Endodermal cell (in vitro differentiated cells): ENCODE data around the gene IRF2BP2. TPM values are rescaled to one million over a fixed set of nuclear protein-coding genes. Genes with fewer than 3 reads are reported as not detected.

Source experiments
- DNase-seq: peaks from one replicate; pipeline ENCODE4 v3.0.0-alpha.2; 2017
- H3K27ac ChIP-seq: 2 replicates; pipeline ENCODE4 v1.5.1; 2013; ENCODE audit warnings: mild to moderate bottlenecking, low read depth, low read length, moderate library complexity
- H3K27me3 ChIP-seq: 2 replicates; pipeline ENCODE4 v1.6.1; 2013; ENCODE audit warnings: mild to moderate bottlenecking, low read length, moderate library complexity; ENCODE audit not compliant: insufficient read depth, control insufficient read depth, poor library complexity, severe bottlenecking
- H3K36me3 ChIP-seq: 2 replicates; pipeline ENCODE4 v1.7.0; 2013; ENCODE audit warnings: mild to moderate bottlenecking, low read length, moderate library complexity; ENCODE audit not compliant: control insufficient read depth, insufficient read depth
- H3K4me1 ChIP-seq: one replicate; pipeline ENCODE4 v1.7.0; 2013; ENCODE audit warnings: low read length; ENCODE audit not compliant: control insufficient read depth, insufficient read depth
- H3K4me3 ChIP-seq: 2 replicates; pipeline ENCODE4 v1.5.1; 2013; ENCODE audit warnings: mild to moderate bottlenecking, low read length, moderate library complexity
- H3K9ac ChIP-seq: 2 replicates; pipeline ENCODE4 v1.6.1; 2013; ENCODE audit warnings: mild to moderate bottlenecking, low read length, moderate library complexity; ENCODE audit not compliant: poor library complexity, severe bottlenecking; ENCODE audit errors: extremely low read depth
- H3K9me3 ChIP-seq: 2 replicates; pipeline ENCODE4 v1.6.1; 2013; ENCODE audit warnings: mild to moderate bottlenecking, low read length, moderate library complexity; ENCODE audit not compliant: control insufficient read depth
- H3K27ac Mint-ChIP-seq: 2 replicates; pipeline ENCODE4 v1.8.0; 2020; ENCODE audit warnings: mixed read lengths
- H3K27me3 Mint-ChIP-seq: 2 replicates; pipeline ENCODE4 v1.8.0; 2021; ENCODE audit warnings: mild to moderate bottlenecking, mixed read lengths; ENCODE audit not compliant: insufficient read depth
- H3K36me3 Mint-ChIP-seq: 2 replicates; pipeline ENCODE4 v1.8.0; 2020; ENCODE audit warnings: low read depth, mixed read lengths
- H3K4me1 Mint-ChIP-seq: 2 replicates; pipeline ENCODE4 v1.8.0; 2020; ENCODE audit warnings: mixed read lengths
- H3K4me3 Mint-ChIP-seq: 2 replicates; pipeline ENCODE4 v1.8.0; 2020; ENCODE audit warnings: mild to moderate bottlenecking, moderate library complexity, mixed read lengths
- H3K9me3 Mint-ChIP-seq: 2 replicates; pipeline ENCODE4 v1.8.0; 2020; ENCODE audit warnings: mild to moderate bottlenecking, mixed read lengths
- WGBS, 2 experiments: methylation state at CpG; one replicate each; pipeline versions ENCODE4 v1.1.5 to v1.1.7; 2013; ENCODE audit warnings: missing lambda C conversion rate in 2 of 2, mixed read lengths in 1 of 2; ENCODE audit not compliant: insufficient coverage in 1 of 2, insufficient read length in 1 of 2; 5-methylcytosine and 5-hydroxymethylcytosine counted together
- total RNA-seq, 2 donors: library from RNA; stranded (reverse); fragmentation: NEBNext Ultra II Directional in 1 of 2; extraction: Animal tissue kit (Norgen Biotek cat#: 25700) in 1 of 2; gene quantifications; 2 replicates in 1 of 2; 3 replicates in 1 of 2; pipeline ENCODE4 v1.2.1, GENCODE V29; 2021
- TF ChIP-seq, protein P1 (sequence below): fragments of 200-600 bp; sonication (generic); conservative IDR thresholded peaks from 2 replicates; pipeline ENCODE4 v1.5.0; 2021; ENCODE audit warnings: antibody characterized with exemption, mild to moderate bottlenecking

IRF2BP2 gene
- total RNA-seq, 2 donors from 2014 or later: 41.6 to 45.7 TPM

DNA sequence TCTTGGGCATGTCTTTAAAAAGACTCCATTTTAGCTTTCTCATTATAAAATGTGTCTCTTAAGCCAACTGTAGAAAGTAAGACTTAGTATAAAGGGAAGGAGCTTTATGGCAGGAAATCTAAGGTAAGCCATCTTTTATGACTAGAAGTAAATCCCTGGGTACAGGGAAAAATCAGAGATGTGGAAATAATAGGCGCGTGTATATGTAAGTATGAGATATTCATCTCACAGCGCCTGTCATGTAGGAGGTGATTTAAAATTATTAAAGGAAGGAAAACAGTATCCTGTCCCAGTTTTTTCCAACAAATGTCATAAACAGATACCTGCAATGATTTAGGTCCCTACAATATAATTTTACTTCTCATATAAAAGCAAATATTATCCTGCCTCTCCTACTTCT is 35.0 kb upstream of the IRF2BP2 start:
- Mint-ChIP-seq H3K27me3 (no peaks in the 10 kb centered on the region), H3K27ac (no peak overlapping the region), H3K4me1 (peaks cover 5% of the 10 kb centered on the region), H3K36me3 (no peaks in the 10 kb centered on the region), H3K4me3 (no peak overlapping the region), H3K9me3 (peaks cover 6% of the 10 kb centered on the region)
- WGBS, 2 experiments: 97 to 100% methylated on average over 1 to 3 of the region's 3 CpGs
- Histone ChIP-seq H3K4me1 (peaks cover 5% of the 10 kb centered on the region), H3K27ac (no peak overlapping the region), H3K9me3 (peaks cover 8% of the 10 kb centered on the region), H3K4me3 (no peak overlapping the region), H3K36me3 (no peaks in the 10 kb centered on the region), H3K9ac (no peak overlapping the region), H3K27me3 (no peaks in the 10 kb centered on the region)
- DNase-seq: no peak
- TF ChIP-seq, protein P1, sequence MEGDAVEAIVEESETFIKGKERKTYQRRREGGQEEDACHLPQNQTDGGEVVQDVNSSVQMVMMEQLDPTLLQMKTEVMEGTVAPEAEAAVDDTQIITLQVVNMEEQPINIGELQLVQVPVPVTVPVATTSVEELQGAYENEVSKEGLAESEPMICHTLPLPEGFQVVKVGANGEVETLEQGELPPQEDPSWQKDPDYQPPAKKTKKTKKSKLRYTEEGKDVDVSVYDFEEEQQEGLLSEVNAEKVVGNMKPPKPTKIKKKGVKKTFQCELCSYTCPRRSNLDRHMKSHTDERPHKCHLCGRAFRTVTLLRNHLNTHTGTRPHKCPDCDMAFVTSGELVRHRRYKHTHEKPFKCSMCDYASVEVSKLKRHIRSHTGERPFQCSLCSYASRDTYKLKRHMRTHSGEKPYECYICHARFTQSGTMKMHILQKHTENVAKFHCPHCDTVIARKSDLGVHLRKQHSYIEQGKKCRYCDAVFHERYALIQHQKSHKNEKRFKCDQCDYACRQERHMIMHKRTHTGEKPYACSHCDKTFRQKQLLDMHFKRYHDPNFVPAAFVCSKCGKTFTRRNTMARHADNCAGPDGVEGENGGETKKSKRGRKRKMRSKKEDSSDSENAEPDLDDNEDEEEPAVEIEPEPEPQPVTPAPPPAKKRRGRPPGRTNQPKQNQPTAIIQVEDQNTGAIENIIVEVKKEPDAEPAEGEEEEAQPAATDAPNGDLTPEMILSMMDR: no peak

DNA sequence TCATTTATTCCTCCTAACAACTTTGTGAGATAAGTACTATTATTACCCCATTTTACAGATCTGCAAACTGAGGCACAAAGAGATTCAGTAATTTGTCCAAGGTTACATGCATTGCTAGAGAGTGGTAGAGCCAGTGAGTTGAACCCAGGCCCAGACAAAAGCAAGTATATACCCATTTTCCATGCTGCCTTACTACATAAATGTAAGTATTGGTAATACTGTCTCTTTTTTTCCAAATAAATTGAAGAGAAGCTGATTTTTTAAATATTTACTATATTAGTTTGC is 33.8 kb upstream of the IRF2BP2 start:
- no peaks in the 10 kb centered on the region for H3K36me3 Mint-ChIP-seq
- DNase-seq: no peak
- no peak overlapping the region for H3K4me3 Mint-ChIP-seq
- no peak overlapping the region for H3K27ac Mint-ChIP-seq
- no peaks in the 10 kb centered on the region for H3K27me3 Mint-ChIP-seq
- H3K36me3 ChIP-seq: no peaks in the 10 kb centered on the region
- H3K4me3 ChIP-seq: no peak overlapping the region
- H3K9me3 ChIP-seq: peaks cover 8% of the 10 kb centered on the region
- H3K4me1 Mint-ChIP-seq: peaks cover 5% of the 10 kb centered on the region
- H3K27ac ChIP-seq: no peak overlapping the region
- H3K9me3 Mint-ChIP-seq: peaks cover 6% of the 10 kb centered on the region
- no peaks in the 10 kb centered on the region for H3K27me3 ChIP-seq
- TF ChIP-seq, protein P1: no peak
- H3K4me1 ChIP-seq: peaks cover 5% of the 10 kb centered on the region
- H3K9ac ChIP-seq: no peak overlapping the region

DNA sequence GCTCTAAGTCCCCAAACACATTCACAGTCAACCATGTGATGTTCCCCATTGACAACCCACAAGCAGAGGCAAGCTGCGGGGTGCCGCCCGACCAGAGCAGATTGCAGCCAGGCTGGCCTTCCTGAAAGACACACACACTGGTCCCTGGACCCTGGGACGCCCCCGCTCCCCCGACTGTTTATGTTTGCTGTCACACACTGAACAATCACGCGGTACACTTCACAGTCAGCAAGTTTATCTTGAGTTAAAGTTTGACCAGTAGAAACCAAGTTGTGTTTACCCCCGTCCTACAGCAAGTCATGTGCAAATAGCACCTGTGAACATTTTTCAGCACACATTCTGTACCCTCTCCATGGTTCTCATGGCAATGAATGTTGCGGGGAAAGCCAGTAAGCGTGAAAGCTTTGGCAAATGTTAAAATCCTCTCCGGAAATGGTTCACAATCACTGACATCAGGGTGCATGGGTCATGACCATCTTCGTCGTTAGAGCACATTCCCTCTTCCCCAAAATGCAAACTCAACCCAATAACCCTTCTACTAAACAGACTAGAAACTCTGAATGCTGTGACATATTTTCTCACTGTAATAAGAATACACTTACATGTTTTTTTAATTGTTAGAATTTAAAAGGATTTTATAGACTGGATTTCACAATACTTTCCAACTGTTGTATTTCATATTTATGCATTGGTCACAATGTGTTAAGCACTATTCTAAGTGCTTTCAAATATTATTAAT is 33.3 kb upstream of the IRF2BP2 start:
- Mint-ChIP-seq H3K4me3 (no peak overlapping the region), H3K9me3 (peaks cover 6% of the 10 kb centered on the region), H3K27me3 (no peaks in the 10 kb centered on the region), H3K36me3 (no peaks in the 10 kb centered on the region), H3K27ac (no peak overlapping the region), H3K4me1 (peaks cover 5% of the 10 kb centered on the region)
- TF ChIP-seq, protein P1: no peak
- H3K27ac ChIP-seq: no peak overlapping the region
- 85 to 90% methylated on average over 14 of the region's 14 CpGs for WGBS, 2 experiments
- peaks cover 8% of the 10 kb centered on the region for H3K9me3 ChIP-seq
- DNase-seq: no peak
- peaks cover 5% of the 10 kb centered on the region for H3K4me1 ChIP-seq
- H3K9ac ChIP-seq: no peak overlapping the region
- H3K27me3 ChIP-seq: no peaks in the 10 kb centered on the region
- no peaks in the 10 kb centered on the region for H3K36me3 ChIP-seq
- H3K4me3 ChIP-seq: no peak overlapping the region
